Suprapubic skin (tissue), 4 donors: Measurements from ENCODE around the gene STON2. TPM values are rescaled to one million over a fixed set of nuclear protein-coding genes. Genes with fewer than 3 reads are reported as not detected.

Experiments
- DNase-seq, 2 donors: peaks; one replicate each; pipeline ENCODE4 v3.0.0-alpha.2; 2019; ENCODE audit warnings: low spot score in 2 of 2
- H3K27ac ChIP-seq: fragments of 200-600 bp; sonication (generic); one replicate; pipeline ENCODE4 v1.5.1; 2019
- H3K27me3 ChIP-seq: fragments of 200-600 bp; sonication (generic); one replicate; pipeline ENCODE4 v1.5.1; 2019
- H3K36me3 ChIP-seq: fragments of 200-600 bp; sonication (generic); one replicate; pipeline ENCODE4 v1.5.1; 2019
- H3K4me1 ChIP-seq: fragments of 200-600 bp; sonication (generic); one replicate; pipeline ENCODE4 v1.5.1; 2019
- H3K4me3 ChIP-seq: fragments of 200-600 bp; sonication (generic); one replicate; pipeline ENCODE4 v1.5.1; 2019; ENCODE audit warnings: mild to moderate bottlenecking
- H3K9me3 ChIP-seq: fragments of 200-600 bp; sonication (generic); one replicate; pipeline ENCODE4 v1.5.1; 2019
- EP300 ChIP-seq: sonication (generic); formaldehyde crosslinking; IDR thresholded peaks from one replicate; pipeline ENCODE4 v1.6.1; 2017; ENCODE audit warnings: antibody characterized with exemption
- POLR2A ChIP-seq, 2 donors: fragments of 450-650 bp; IDR thresholded peaks; one replicate each; pipeline ENCODE4 v1.6.1; 2017; ENCODE audit warnings: antibody characterized with exemption in 2 of 2, mild to moderate bottlenecking in 2 of 2, moderate library complexity in 2 of 2
- POLR2AphosphoS5 ChIP-seq, 3 donors: sonication (generic); formaldehyde crosslinking; IDR thresholded peaks; one replicate each; pipeline ENCODE4 v1.6.1; 2017; ENCODE audit warnings: antibody characterized with exemption in 3 of 3
- WGBS: methylation state at CpG from one replicate; pipeline ENCODE4 v1.1.5; 2018; 5-methylcytosine and 5-hydroxymethylcytosine counted together
- total RNA-seq, 4 donors: library from RNA; depleted of rRNA; stranded (reverse); fragments of >200 nt; gene quantifications; one replicate each; pipeline ENCODE4 v1.1.0, GENCODE V29; 2016
- TF ChIP-seq, protein P1 (sequence below), 2 donors: fragments of 200-600 bp in 1 of 2; fragments of 450-650 bp in 1 of 2; sonication (generic) in 1 of 2; IDR thresholded peaks; one replicate each; pipeline ENCODE4 v1.5.1; 2016 to 2019; ENCODE audit warnings: antibody characterized with exemption in 2 of 2, mild to moderate bottlenecking in 1 of 2, moderate library complexity in 1 of 2

The STON2 gene
- total RNA-seq, 4 donors from 2014 or later = 19.1 to 39.5 (median 22.8) TPM

DNA sequence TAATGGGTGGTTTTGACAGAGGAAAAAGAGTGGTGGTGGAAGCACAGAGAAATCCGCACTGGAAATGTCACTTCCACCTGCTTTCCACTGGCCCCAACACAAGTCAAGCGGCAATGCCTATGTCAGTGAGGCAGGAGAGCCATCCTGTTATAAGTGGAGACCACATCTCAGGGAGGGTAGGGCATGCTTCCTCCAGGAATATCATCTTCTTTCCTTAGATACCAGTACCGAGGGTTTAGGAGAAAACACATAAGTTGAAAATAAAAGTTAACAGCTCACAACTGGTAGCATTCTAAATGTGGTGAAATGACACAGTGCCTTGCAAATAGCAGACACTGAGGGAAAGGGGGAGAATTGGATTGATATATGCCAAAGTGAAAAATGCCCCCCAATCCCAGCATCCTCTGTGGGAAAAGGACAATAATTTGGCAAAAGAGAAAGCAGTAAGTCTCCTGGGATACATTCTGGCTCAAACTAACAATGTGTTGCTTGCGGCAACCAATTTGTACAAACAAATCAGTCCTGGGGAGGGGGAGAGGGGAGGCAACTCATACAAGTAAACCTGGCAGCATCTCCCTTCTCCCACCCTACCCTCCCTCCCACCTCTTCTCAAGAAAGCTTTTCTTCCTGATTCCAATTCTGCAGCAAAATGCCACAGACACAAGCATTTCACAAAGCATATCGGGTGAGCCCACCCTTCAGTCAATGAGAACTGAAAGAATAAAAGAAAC, 57.1 kb downstream of the STON2 start:
- H3K4me1 ChIP-seq = peaks cover 9% of the 10 kb centered on the region
- DNase-seq = no peak
- H3K27me3 ChIP-seq = no peaks in the 10 kb centered on the region
- H3K36me3 ChIP-seq = no peaks in the 10 kb centered on the region
- no peak overlapping the region for H3K4me3 ChIP-seq
- WGBS = 74% methylated on average over 5 of the region's 5 CpGs
- TF ChIP-seq POLR2A (IDR thresholded peaks at IDR 0.05) (no peak), POLR2AphosphoS5 (IDR thresholded peaks at IDR 0.05) (no peak)
- no peaks in the 10 kb centered on the region for H3K9me3 ChIP-seq
- H3K27ac ChIP-seq = no peak overlapping the region

DNA sequence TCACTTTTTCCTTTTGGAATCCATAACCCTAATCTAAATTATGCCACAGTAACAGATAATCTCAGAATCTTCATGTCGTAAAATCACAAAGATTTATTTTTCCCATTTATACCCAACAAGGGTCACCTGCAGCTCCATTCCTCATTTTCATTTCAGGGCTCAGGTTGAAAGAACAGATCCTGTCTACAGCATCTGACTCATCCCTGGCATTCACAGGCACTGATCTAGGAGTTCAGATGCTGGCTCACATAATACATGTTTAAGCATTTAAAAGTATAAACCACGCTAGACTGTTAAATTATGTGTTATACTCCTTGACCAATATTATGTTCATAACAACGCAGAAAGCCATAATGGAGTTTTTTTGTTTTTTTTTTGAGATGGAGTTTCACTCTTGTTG, 58.3 kb downstream of the STON2 start:
- Histone ChIP-seq H3K27ac (no peak overlapping the region), H3K36me3 (no peaks in the 10 kb centered on the region), H3K4me3 (no peak overlapping the region), H3K9me3 (no peaks in the 10 kb centered on the region), H3K27me3 (no peaks in the 10 kb centered on the region), H3K4me1 (peaks cover 9% of the 10 kb centered on the region)
- 80% methylated on average over 3 of the region's 3 CpGs for WGBS
- TF ChIP-seq, protein P1, sequence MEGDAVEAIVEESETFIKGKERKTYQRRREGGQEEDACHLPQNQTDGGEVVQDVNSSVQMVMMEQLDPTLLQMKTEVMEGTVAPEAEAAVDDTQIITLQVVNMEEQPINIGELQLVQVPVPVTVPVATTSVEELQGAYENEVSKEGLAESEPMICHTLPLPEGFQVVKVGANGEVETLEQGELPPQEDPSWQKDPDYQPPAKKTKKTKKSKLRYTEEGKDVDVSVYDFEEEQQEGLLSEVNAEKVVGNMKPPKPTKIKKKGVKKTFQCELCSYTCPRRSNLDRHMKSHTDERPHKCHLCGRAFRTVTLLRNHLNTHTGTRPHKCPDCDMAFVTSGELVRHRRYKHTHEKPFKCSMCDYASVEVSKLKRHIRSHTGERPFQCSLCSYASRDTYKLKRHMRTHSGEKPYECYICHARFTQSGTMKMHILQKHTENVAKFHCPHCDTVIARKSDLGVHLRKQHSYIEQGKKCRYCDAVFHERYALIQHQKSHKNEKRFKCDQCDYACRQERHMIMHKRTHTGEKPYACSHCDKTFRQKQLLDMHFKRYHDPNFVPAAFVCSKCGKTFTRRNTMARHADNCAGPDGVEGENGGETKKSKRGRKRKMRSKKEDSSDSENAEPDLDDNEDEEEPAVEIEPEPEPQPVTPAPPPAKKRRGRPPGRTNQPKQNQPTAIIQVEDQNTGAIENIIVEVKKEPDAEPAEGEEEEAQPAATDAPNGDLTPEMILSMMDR (IDR thresholded peaks at IDR 0.05) = no peak
- no peak for TF ChIP-seq POLR2A (IDR thresholded peaks at IDR 0.05)
- no peak for TF ChIP-seq EP300
- no peak for TF ChIP-seq POLR2AphosphoS5 (IDR thresholded peaks at IDR 0.05)
- no peak for DNase-seq

- Histone ChIP-seq H3K4me1 (peaks cover 9% of the 10 kb centered on the region), H3K36me3 (no peaks in the 10 kb centered on the region), H3K27ac (no peak overlapping the region), H3K27me3 (no peaks in the 10 kb centered on the region), H3K4me3 (no peak overlapping the region), H3K9me3 (no peaks in the 10 kb centered on the region)
- 39% methylated on average over 2 of the region's 2 CpGs for WGBS
- no peak for DNase-seq
- no peak for TF ChIP-seq POLR2A (IDR thresholded peaks at IDR 0.05)
- TF ChIP-seq EP300 = no peak
- TF ChIP-seq, protein P1 (IDR thresholded peaks at IDR 0.05) = no peak
- no peak for TF ChIP-seq POLR2AphosphoS5 (IDR thresholded peaks at IDR 0.05)
These were observed 58.8 kb downstream of the STON2 start for GRCh38 chr14:81341370-81341769.

DNA sequence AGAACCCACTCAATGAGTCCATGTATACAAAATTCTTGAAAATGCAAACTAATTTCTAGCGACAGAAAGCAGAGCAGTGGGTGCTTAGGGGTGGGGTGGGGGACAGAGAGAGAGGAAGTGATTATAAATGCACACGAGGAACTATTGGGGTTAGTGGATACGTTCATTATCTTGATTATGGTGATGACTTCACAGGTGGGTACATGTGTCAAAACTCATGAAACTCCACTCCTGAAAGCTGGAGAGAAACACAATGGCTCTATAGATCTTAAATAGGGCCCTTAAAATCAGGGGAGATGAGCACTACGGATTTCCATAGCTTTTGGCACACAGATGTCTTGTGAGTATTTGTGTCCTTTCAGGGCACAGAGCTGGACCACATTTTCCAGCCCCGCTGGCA, 59.9 kb downstream of the STON2 start:
- WGBS = 91% methylated on average over 5 of the region's 5 CpGs
- Histone ChIP-seq H3K36me3 (no peaks in the 10 kb centered on the region), H3K27me3 (no peaks in the 10 kb centered on the region), H3K9me3 (no peaks in the 10 kb centered on the region), H3K27ac (no peak overlapping the region), H3K4me3 (no peak overlapping the region), H3K4me1 (peaks cover 9% of the 10 kb centered on the region)
- TF ChIP-seq, protein P1 (IDR thresholded peaks at IDR 0.05) = no peak
- TF ChIP-seq POLR2AphosphoS5 (IDR thresholded peaks at IDR 0.05) (no peak), POLR2A (IDR thresholded peaks at IDR 0.05) (no peak), EP300 (no peak)
- DNase-seq = no peak

- no peak overlapping the region for H3K27ac ChIP-seq
- DNase-seq = no peak
- no peak overlapping the region for H3K4me3 ChIP-seq
- H3K9me3 ChIP-seq = no peaks in the 10 kb centered on the region
- no peaks in the 10 kb centered on the region for H3K27me3 ChIP-seq
- no peaks in the 10 kb centered on the region for H3K36me3 ChIP-seq
- WGBS = 82% methylated on average over 4 of the region's 4 CpGs
- peaks cover 9% of the 10 kb centered on the region for H3K4me1 ChIP-seq
- TF ChIP-seq POLR2AphosphoS5 (IDR thresholded peaks at IDR 0.05) (no peak), POLR2A (IDR thresholded peaks at IDR 0.05) (no peak), EP300 (no peak)
- TF ChIP-seq, protein P1 (IDR thresholded peaks at IDR 0.05) = no peak
These were observed 63.1 kb downstream of the STON2 start for GRCh38 chr14:81337073-81337472.
